ENCODE measurements around the gene GALNT6.

Gene GALNT6

GRCh38 chr12:51307655-51308593 lies 83.3 kb downstream of the GALNT6 start:
- no peak overlapping the region for H3K4me3 ChIP-seq (ENCODE audit: low read depth, low read length)
- TF ChIP-seq CTCF (IDR thresholded peaks at IDR 0.05; ENCODE audit: low read depth, low read length): no peak

- no peak for TF ChIP-seq CTCF (IDR thresholded peaks at IDR 0.05; ENCODE audit: low read depth, low read length)
Observed at GRCh38 chr12:51306507-51306906, 84.7 kb downstream of the GALNT6 start.

More at GRCh38 chr12:51306507-51306906, 84.7 kb downstream of the GALNT6 start:
- H3K4me3 ChIP-seq (ENCODE audit: low read depth, low read length): no peak overlapping the region
